Psoas muscle (tissue), 8 donors: ENCODE measurements around the gene VIPR2. TPM values are rescaled to one million over a fixed set of nuclear protein-coding genes. Genes with fewer than 3 reads are reported as not detected.

ENCODE experiments used
- ATAC-seq, 4 donors: fragments of 200-7000 bp; cut with Tn5 transposase; one replicate each; pipeline ENCODE4 v1.9.1; 2020; ENCODE audit warnings: moderate library complexity in 3 of 4, mild to moderate bottlenecking in 2 of 4
- DNase-seq, 2 donors: peaks; one replicate each; pipeline ENCODE4 v3.0.0-alpha.2; 2020
- H3K27ac ChIP-seq: fragments of 200-600 bp; one replicate; pipeline ENCODE4 v1.8.0; 2022
- H3K27me3 ChIP-seq, 3 donors: fragments of 200-600 bp in 1 of 3; one replicate each; pipeline versions ENCODE4 v1.6.1 to v1.8.0; 2013 to 2022; ENCODE audit warnings: low read length in 2 of 3, mild to moderate bottlenecking in 2 of 3, moderate library complexity in 1 of 3; ENCODE audit not compliant: insufficient read depth in 3 of 3
- H3K36me3 ChIP-seq, 2 donors: fragments of 200-600 bp in 1 of 2; one replicate each; pipeline versions ENCODE4 v1.6.1 to v1.8.0; 2013 to 2022; ENCODE audit warnings: low read depth in 1 of 2, mild to moderate bottlenecking in 1 of 2, moderate library complexity in 1 of 2; ENCODE audit not compliant: insufficient read depth in 1 of 2
- H3K4me1 ChIP-seq: fragments of 200-600 bp; one replicate; pipeline ENCODE4 v1.8.0; 2022
- H3K4me3 ChIP-seq: fragments of 200-600 bp; one replicate; pipeline ENCODE4 v1.8.0; 2022; ENCODE audit warnings: mild to moderate bottlenecking
- H3K9me3 ChIP-seq: fragments of 200-600 bp; one replicate; pipeline ENCODE4 v1.8.0; 2022
- WGBS, 3 donors: extraction: QIAGEN DNeasy Blood & Tissue Kit; methylation state at CpG; one replicate each; pipeline versions ENCODE4 v1.1.6 to v1.1.7; 2013; 5-methylcytosine and 5-hydroxymethylcytosine counted together
- intact Hi-C, 2 donors: fragments of 100-400 bp; cut with DNase I; formaldehyde crosslinking; loops; one replicate each; pipeline versions ENCODE4 v1.11.0 to v1.14.2; 2022
- polyA plus RNA-seq, 3 donors: library from polyadenylated mRNA; stranded (reverse); fragments of 200-250 nt; gene quantifications; one replicate each; pipeline ENCODE4 v1.2.3, GENCODE V29; 2013
- total RNA-seq, 4 donors: library from RNA; stranded (reverse); fragmentation: NEBNext Ultra II Directional in 2 of 4; extraction: Animal tissue kit (Norgen Biotek cat#: 25700) in 2 of 4; gene quantifications; one replicate each; pipeline versions ENCODE4 v1.2.1 to v1.2.4, GENCODE V29; 2021 to 2023
- TF ChIP-seq, protein P1 (sequence below): fragments of 200-600 bp; IDR thresholded peaks from one replicate; pipeline ENCODE4 v1.8.0; 2022; ENCODE audit warnings: antibody characterized with exemption
- donor health status: healthy with polysubstance abuse.
- donor health status: DM: no; HTN: no; CAD: no; lungs with moderate emphysema.
- donor health status: Bipolar disorder and iron deficiency.
- donor health status: healthy.
- donor health status: DM: yes; HTN: yes; CAD: no.
- donor health status: DM: no; HTN: no; CAD: no.
- donor health status: DM: no; HTN: no; CAD: no.
- donor health status: DM: yes; HTN: yes; CAD: no.

The VIPR2 gene
- total and polyA plus RNA-seq, 7 donors, result 0.60 to 3.6 (median 2.4) TPM

- TF ChIP-seq, protein P1, sequence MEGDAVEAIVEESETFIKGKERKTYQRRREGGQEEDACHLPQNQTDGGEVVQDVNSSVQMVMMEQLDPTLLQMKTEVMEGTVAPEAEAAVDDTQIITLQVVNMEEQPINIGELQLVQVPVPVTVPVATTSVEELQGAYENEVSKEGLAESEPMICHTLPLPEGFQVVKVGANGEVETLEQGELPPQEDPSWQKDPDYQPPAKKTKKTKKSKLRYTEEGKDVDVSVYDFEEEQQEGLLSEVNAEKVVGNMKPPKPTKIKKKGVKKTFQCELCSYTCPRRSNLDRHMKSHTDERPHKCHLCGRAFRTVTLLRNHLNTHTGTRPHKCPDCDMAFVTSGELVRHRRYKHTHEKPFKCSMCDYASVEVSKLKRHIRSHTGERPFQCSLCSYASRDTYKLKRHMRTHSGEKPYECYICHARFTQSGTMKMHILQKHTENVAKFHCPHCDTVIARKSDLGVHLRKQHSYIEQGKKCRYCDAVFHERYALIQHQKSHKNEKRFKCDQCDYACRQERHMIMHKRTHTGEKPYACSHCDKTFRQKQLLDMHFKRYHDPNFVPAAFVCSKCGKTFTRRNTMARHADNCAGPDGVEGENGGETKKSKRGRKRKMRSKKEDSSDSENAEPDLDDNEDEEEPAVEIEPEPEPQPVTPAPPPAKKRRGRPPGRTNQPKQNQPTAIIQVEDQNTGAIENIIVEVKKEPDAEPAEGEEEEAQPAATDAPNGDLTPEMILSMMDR, result no peak
- DNase-seq, result no peak
- Histone ChIP-seq H3K9me3 (no peaks in the 10 kb centered on the region), H3K36me3 (no peaks in the 10 kb centered on the region), H3K4me3 (no peak overlapping the region), H3K27ac (no peak overlapping the region), H3K27me3 (peaks cover 0 to 2% (median 0%) of the 10 kb centered on the region in 3 donors), H3K4me1 (no peaks in the 10 kb centered on the region)
- intact Hi-C loops, result no loop called here
- ATAC-seq, result no peak
- 85 to 88% (median 85%) methylated on average over 20 of the region's 20 CpGs for WGBS, 3 donors
Measured at GRCh38 chr7:159025161-159025779, 119.4 kb downstream of the VIPR2 start.

DNA sequence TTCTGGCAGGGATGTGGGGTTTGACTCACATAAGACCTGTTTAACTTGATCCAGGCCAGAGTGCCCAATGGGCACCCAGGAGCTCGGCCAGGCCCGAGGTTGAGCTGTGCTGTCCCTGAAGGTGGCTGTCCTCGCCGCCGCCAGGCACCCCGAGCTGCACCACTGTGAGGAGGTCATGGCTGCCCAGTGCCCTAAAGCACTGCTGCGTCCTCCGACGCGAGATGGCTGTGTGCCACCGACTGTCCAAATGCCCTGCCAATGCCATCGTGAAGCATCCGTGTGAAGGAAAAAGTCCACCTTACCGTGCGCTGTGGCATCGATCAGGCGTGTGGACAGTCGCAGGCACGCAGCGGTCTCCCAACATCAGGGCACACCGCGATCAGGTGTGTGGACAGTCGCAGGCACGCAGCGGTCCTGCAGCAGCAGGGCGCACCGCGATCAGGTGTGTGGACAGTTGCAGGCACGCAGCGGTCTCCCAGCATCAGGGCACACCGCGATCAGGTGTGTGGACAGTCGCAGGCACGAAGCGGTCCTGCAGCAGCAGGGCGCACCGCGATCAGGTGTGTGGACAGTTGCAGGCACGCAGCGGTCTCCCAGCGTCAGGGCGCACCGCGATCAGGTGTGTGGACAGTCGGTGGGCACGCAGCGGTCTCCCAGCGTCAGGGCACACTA lies 120.3 kb downstream of the VIPR2 start:
- peak in 1 of 2 donors; percentile 44 for DNase-seq
- H3K27me3 ChIP-seq, result peaks cover 0 to 2% (median 0%) of the 10 kb centered on the region in 3 donors
- intact Hi-C loops, result no loop called here
- TF ChIP-seq, protein P1, result no peak
- no peak overlapping the region for H3K4me3 ChIP-seq
- no peak for ATAC-seq
- H3K27ac ChIP-seq, result no peak overlapping the region
- no peaks in the 10 kb centered on the region for H3K4me1 ChIP-seq
- WGBS, 3 donors, result 93 to 95% (median 93%) methylated on average over 48 of the region's 48 CpGs
- H3K36me3 ChIP-seq, result no peaks in the 10 kb centered on the region
- H3K9me3 ChIP-seq, result no peaks in the 10 kb centered on the region

DNA sequence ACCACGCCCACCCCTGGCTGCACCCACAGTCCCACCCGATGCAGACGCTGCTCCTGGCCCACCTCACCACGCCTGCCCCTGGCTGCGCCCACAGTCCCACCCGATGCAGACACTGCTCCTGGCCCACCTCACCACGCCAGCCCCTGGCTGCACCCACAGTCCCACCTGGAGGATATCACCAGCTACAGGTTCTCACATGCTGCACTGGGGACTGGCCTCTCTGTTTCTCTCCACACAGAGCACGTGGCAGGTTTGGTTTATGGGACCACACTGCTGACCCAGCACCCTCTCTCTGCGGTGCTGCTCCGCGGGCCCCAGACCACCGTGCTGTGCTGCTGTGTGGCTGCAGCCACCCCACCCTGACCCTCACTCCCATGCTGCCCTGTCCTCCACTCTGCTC lies 120.9 kb downstream of the VIPR2 start:
- 92 to 94% (median 92%) methylated on average over 12 of the region's 12 CpGs for WGBS, 3 donors
- Histone ChIP-seq H3K4me1 (no peaks in the 10 kb centered on the region), H3K4me3 (no peak overlapping the region), H3K27ac (no peak overlapping the region), H3K27me3 (peaks cover 0 to 2% (median 0%) of the 10 kb centered on the region in 3 donors), H3K9me3 (no peaks in the 10 kb centered on the region), H3K36me3 (no peaks in the 10 kb centered on the region)
- DNase-seq (no peak), ATAC-seq (no peak)
- TF ChIP-seq, protein P1, result no peak
- intact Hi-C loops, result no loop called here

- no peaks in the 10 kb centered on the region for H3K4me1 ChIP-seq
- ATAC-seq (no peak), DNase-seq (peak in 1 of 2 donors; percentile 36)
- TF ChIP-seq, protein P1, result no peak
- intact Hi-C loops, result no loop called here
- no peaks in the 10 kb centered on the region for H3K9me3 ChIP-seq
- 91 to 94% (median 92%) methylated on average over 10 to 17 of the region's 17 CpGs for WGBS, 3 donors
- H3K27ac ChIP-seq, result no peak overlapping the region
- no peaks in the 10 kb centered on the region for H3K36me3 ChIP-seq
- H3K4me3 ChIP-seq, result no peak overlapping the region
- no peaks in the 10 kb centered on the region for H3K27me3 ChIP-seq
Measured at GRCh38 chr7:159023206-159023605, 121.5 kb downstream of the VIPR2 start.
